Thyroid gland (tissue), 4 donors: Measurements from ENCODE around the gene FXYD5.

Experiments
- CTCF ChIP-seq, 6 experiments: fragments of 200-600 bp in 3 of 6; fragments of 450-650 bp in 3 of 6; sonication (generic) in 3 of 6; IDR thresholded peaks; one replicate each; pipeline ENCODE4 v1.5.1; 2016 to 2019; ENCODE audit warnings: antibody characterized with exemption in 6 of 6, mild to moderate bottlenecking in 2 of 6, inconsistent platforms in 1 of 6, moderate library complexity in 1 of 6
- POLR2A ChIP-seq, 2 donors: fragments of 450-650 bp; IDR thresholded peaks; one replicate each; pipeline ENCODE4 v1.6.1; 2017; ENCODE audit warnings: antibody characterized with exemption in 2 of 2, mild to moderate bottlenecking in 2 of 2, moderate library complexity in 1 of 2

GRCh38 chr19:35199481-35199880 is 44.9 kb downstream of the FXYD5 start:
- TF ChIP-seq CTCF (IDR thresholded peaks at IDR 0.05): no peak
- TF ChIP-seq POLR2A (IDR thresholded peaks at IDR 0.05): no peak
